ENCODE measurements around the gene STYK1.
"Not testable (repeated sequence)": the region's sequence is repeated elsewhere in the genome, so short reads cannot be mapped to it uniquely, and the experiment has no call there.

The STYK1 gene

DNA sequence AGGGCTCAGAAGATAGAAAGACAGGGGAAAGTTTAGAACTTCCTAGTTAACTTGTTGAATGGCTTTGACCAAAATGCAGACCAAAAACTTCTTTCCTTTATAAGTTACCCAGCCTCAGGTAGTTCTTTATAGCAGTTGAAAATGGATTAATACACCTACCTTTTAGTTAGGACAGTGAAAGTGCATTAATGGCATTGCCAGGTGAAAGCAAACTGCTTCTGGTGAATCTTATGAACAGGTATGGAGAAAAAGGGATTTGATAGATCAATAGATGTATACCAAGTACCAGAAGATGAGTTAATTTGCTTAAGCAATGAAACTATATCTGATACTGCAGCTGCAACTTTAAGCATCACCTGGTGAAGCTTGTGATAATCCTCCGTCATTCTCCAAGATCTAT lies 14.2 kb upstream of the STYK1 start:
- DNase-seq: no peak

DNA sequence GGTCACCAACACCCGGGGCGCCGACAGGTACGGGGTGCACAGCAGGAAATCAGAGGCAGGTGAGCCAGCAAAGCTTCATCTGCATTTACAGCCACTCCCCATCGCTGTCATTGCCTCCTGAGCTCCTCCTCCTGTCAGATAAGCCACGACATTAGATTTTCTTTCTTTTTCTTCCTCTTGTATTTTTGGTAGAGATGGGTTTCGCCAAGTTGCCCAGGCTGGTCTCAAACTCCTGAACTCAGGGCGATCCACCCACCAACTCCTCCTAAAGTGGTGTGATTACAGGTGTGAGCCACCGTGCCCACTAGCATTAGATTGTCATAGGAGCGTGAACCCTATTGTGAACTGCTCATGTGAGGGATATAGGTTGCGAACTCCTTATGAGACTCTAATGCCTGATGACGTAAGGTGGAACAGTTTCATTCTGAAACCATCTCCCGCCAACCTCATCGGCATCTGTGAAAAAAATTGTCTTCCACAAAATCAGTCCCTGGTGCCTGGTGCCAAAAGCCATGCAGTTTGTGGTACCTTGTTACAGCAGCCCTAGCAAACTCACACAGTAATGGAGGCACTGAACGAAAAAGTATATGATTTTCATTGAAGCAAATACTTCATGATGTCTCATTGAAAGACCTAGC lies 1.5 kb downstream of the STYK1 start:
- DNase-seq: no peak

GRCh38 chr12:10669533-10669932 lies 4.3 kb downstream of the STYK1 start:
- DNase-seq: no peak

DNA sequence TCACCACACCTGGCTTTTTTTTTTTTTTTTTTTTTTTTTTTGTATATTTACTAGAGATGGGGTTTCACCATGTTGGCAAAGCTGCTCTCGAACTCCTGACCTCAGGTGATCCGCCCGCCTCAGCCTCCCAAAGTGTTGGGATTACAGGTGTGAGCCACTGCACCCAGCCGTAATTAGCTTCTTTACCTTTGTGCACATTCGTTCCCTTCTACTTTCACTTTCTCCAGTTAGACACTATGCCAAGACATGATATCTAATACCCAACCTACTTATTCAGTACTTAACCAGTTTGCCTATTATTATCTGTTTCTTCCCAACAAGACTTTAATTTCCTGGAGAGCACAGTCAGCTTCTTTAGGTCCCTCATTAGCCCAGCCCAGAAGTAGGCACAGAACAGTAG lies 5.3 kb downstream of the STYK1 start:
- DNase-seq: no peak

DNA sequence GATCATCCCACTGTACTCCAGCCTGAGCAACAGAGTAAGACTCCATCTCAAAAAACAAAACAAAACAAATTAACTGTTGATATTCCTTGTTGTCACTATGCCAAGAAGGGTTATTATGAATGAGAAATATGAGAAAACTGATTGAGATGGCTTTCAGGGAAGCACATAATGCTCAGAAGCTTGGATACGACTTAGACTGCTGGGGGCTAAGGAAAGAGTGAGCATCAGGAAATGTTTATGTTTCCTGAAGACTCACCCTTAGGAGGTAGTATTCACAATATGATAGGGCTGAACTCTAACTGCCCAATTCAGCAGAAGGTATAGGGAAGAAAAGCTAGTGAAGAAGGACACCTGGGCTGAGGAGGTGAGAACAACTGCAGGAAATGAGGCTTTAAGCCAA lies 6.3 kb downstream of the STYK1 start:
- no peak for DNase-seq

DNA sequence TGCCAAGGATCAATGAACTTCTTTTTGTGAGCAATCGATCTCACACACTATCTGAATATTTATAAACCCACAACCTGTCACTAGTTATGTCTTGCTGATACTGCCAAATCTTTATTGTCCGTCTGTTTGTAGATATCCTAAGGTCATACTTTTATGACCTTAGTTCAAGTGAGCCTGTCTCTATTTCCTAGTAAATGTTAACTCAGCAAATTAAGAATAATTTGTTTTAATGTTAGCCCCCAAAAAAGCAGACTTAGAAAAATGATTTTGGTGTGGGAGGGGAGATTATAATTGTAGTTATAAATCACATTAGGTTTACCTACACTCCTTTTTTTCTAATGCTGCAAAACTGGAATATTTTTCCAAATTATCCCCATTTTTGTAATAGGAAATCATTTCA lies 9.4 kb downstream of the STYK1 start:
- no peak for DNase-seq

- no peak for DNase-seq
These were observed 10.0 kb downstream of the STYK1 start for GRCh38 chr12:10663869-10664268.

DNA sequence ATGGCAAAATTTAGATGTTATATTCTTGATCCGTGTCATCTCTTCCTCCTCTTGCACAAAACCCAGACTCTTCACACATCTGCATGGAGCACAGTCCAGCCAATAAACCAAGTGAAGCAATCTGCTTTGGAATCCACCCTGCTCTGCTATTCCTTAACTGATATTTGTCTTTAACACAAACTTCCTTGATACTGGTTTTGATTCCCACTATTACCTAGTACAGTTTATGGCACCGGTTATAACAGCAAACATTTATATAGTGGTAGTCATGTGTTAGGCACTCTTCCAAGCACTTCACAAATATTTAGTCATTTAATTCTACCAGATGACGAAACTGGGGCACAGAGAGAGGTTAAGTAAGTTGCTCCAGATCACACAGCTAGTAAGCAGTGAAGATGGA lies 12.5 kb downstream of the STYK1 start:
- no peak for DNase-seq

GRCh38 chr12:10654003-10654402 lies 19.8 kb downstream of the STYK1 start:
- no peak for DNase-seq

DNA sequence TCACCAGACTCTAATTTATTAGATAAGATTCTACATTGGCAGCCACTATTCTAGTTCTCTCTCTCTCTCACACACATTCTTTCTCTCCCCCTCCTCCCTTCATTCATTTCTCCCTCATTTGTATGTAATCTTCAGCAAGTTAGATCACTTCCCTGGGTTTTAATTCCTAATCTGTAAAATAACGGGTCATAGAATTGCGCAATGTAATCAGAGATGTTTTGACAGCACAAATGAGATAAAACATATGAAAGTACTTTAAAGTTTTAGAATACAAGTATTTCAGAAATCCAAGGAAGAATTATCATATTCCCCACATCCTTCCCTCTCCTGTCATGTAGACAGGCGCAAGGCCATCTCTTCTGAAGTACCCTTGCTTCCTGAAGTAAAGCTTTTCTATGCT lies 21.7 kb downstream of the STYK1 start:
- no peak for DNase-seq

DNA sequence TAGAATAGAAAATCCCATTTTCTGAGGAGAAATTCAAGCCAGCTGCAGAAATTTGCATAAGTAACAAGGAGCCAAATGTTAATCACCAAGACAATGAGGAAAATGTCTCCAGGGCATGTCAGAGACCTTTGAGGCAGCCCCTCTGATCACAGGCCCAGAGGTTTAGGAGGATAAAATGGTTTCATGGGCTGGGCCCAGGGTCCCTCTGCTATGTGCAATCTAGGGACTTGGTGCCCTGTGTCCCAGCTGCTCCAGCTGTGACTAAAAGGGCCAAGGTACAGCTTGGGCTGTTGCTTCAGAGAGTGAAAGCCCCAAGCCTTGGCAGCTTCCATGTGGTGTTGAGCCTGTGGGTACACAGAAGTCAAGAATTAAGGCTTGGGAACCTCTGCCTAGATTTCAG lies 27.3 kb downstream of the STYK1 start:
- DNase-seq: not testable (repeated sequence)

DNA sequence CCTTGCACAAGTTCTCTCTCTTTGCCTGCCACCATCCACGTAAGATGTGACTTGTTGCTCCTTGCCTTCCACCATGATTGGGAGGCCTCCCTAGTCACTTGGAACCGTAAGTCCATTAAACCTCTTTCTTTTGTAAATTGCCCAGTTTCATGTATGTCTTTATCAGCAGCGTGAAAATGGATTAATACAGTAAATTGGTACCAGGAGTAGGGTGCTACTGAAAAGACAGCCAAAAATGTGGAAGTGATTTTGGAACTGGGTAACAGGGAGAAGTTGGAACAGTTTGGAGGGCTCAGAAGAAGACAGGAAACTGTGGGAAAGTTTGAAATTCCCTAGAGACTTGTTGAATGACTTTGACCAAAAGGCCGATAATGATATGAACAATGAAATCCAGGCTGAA lies 27.9 kb downstream of the STYK1 start:
- DNase-seq: no peak

GRCh38 chr12:10641735-10642500 lies 31.9 kb downstream of the STYK1 start:
- no peak for DNase-seq

DNA sequence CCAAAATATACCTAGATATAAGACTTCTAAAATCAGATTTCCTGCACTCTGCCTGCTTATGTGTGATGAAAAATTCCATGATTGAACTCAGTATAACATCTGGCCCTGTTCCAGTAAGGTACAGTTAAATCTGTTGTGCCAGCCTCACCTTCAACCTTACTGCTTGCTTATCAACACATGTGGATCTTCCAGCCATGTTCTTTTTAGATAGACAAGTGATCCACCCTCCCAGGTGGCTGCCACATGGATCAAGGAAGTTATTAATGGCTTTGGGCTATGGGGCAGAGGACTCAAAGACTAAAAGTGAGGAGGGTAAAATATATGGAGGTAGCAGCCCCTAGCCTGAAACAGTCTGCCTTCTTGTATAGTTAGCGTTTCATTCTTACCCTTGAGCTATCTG lies 35.1 kb downstream of the STYK1 start:
- DNase-seq: no peak

DNA sequence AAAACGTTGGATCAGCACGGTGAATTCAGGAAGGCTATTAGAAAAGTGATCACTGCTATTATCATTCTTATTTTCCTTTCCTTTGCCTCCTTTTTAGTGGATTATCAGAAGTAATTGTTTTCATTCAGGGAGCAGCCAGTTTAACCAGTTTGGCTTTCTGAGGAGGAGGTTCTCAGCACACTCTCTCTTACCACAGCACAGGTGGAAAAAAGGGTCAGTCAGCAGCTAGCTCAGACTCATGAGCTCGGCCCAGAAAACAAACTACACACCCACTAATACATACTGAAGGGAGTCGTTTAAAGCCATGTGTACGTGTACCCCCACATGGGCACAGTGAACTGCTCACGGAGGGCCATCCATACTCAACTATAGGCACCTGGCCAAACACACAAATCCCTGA lies 37.2 kb downstream of the STYK1 start:
- DNase-seq: no peak

DNA sequence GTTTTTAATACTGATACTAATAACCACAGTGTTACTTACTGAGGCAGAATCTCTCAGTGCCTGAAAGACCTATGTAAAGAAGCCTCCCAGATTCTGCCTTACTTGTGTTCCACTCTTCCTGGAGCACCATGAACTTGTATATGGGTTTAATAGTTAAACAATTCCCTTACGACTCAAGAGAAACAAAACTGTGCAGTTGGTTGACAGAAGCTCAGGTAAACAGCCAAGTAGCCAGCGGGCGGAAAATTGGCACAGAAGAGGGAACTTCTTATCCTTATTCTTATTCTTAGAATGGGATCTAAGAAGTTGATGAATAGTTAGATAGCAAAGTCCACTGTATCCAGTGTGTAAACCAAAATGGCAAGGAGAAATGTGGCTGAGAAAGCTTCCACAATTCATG lies 37.7 kb downstream of the STYK1 start:
- DNase-seq: no peak

- no peak for DNase-seq
These were observed 38.5 kb downstream of the STYK1 start for GRCh38 chr12:10635306-10635705.

DNA sequence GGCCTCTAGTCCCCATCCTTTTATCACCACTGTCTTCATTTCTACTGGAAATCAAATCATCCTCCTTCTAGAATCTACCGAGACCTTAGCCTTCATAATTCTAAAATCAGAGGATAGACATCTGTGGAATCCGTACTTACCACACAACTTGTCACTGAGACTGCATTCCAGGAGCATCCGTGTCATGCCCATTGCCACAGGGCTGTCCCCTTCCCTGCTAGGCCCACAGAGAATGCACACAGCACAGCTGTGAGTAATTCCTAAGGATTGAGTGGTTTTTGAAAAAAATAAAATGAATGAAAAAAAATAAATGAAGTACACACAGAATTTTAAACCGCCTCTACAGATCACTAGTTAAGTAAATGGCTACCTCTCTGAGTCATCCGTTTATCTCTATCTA lies 39.4 kb downstream of the STYK1 start:
- no peak for DNase-seq

GRCh38 chr12:10633541-10633940 lies 40.3 kb downstream of the STYK1 start:
- DNase-seq: no peak

- no peak for DNase-seq
These were observed 41.6 kb downstream of the STYK1 start for GRCh38 chr12:10632226-10632625.

- no peak for DNase-seq
These were observed 49.2 kb downstream of the STYK1 start for GRCh38 chr12:10624605-10625004.

GRCh38 chr12:10623131-10623530 lies 50.7 kb downstream of the STYK1 start:
- no peak for DNase-seq

DNA sequence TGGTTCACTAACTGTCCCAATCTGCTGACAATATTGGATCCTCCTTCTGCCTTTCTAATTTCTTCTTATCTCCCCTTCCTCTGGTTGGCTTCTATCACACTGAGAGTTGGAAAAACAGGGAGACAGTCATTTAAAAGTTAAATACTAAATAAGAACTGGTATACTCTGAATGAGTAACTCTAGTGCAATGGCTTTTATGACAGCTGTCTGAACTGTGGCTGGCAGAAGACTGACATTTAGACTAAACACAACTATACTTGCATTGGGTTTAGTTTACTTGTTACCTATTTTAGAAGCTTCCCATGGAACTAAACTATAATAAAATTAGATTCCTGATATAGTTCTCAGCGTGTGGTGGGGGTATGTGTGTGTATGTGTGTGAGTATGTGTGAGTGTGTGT lies 52.6 kb downstream of the STYK1 start:
- no peak for DNase-seq

DNA sequence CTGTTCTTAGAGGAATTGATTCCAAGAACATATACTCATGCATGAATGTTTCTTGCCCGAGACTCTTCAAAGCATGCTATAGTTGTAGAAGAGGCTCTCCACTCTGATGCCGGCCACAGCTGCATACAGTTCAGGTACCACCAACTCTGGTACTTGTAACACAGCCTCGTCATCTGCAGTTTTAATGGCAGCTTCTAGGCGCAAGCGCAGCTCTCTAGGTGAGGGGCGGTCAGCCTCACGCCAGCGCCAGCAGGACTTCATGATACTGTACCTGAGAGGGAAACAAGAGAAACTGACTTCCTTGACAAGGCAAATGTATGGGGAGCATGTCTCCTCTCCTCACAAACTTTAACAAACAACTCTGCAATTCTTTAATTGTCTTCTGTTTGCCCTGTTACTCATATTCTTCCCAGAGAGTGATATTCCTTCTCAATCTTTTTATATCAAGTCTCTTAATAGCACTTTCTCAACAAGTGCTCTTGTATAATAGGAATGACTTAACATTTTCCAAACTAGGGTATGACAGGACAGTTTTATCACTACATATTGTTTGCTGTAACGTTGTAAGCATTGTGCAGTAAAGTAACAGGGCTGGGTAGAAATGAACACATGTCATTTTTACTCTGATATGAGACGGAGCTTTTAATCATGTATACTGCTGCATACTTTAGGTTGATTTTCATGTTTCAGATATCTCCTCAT lies 53.6 kb downstream of the STYK1 start:
- DNase-seq: no peak

All from stimulated activated CD8-positive, alpha-beta memory T cell treated with anti-CD3 and anti-CD28 coated beads, Interleukin-4, amount 100 ng/mL, for 48 hours (primary cell).